HepG2 (cell line): Measurements from ENCODE around the gene SMIM29. TPM values are rescaled to one million over a fixed set of nuclear protein-coding genes. Genes with fewer than 3 reads are reported as not detected.
A peak's percentile ranks its signal among the peaks of the same experiment; 100 is the strongest.

Experiments used
- BCL6 ChIP-seq: IDR thresholded peaks from 2 replicates; pipeline ENCODE4 v1.6.1; 2016; ENCODE audit warnings: missing genetic modification reagents, missing compliant biosample characterization
- E2F2 ChIP-seq: sonication (generic); formaldehyde crosslinking; IDR thresholded peaks from 2 replicates; pipeline ENCODE4 v1.4.0; 2020; ENCODE audit warnings: missing genetic modification reagents, borderline replicate concordance
- FOXP1 ChIP-seq, 2 experiments: fragments of 450-650 bp in 1 of 2; IDR thresholded peaks; 2 replicates each; pipeline ENCODE4 v1.6.1; 2017 to 2018; ENCODE audit warnings: antibody characterized with exemption in 1 of 2
- GATAD1 ChIP-seq: IDR thresholded peaks from 2 replicates; pipeline ENCODE4 v1.6.1; 2016; ENCODE audit warnings: missing genetic modification reagents, missing compliant biosample characterization
- HNRNPK ChIP-seq: fragments of 200-400 bp; formaldehyde crosslinking; IDR thresholded peaks from 2 replicates; pipeline ENCODE4 v1.6.1; 2018; ENCODE audit warnings: low read length, low read depth, moderate library complexity, mild to moderate bottlenecking; ENCODE audit not compliant: poor library complexity, severe bottlenecking
- HOMEZ ChIP-seq: IDR thresholded peaks from 2 replicates; pipeline ENCODE4 v1.6.1; 2016; ENCODE audit warnings: low read depth
- HOXA9 ChIP-seq: sonication (generic); formaldehyde crosslinking; IDR thresholded peaks from 2 replicates; pipeline ENCODE4 v1.8.1; 2022; ENCODE audit warnings: missing genetic modification reagents, mild to moderate bottlenecking, moderate library complexity, borderline replicate concordance
- MXI1 ChIP-seq: IDR thresholded peaks from 3 replicates; pipeline ENCODE4 v1.6.1; 2012; ENCODE audit warnings: low read depth, low read length, inconsistent platforms, borderline replicate concordance
- MYPOP ChIP-seq: sonication (generic); formaldehyde crosslinking; IDR thresholded peaks from 2 replicates; pipeline ENCODE4 v1.8.1; 2023; ENCODE audit warnings: mild to moderate bottlenecking, moderate library complexity, missing genetic modification reagents
- RBM22 ChIP-seq: fragments of 200-400 bp; formaldehyde crosslinking; optimal IDR thresholded peaks from 2 replicates; pipeline ENCODE3; 2017; ENCODE audit warnings: mild to moderate bottlenecking, low read length, moderate library complexity
- ZHX1 ChIP-seq: sonication (generic); formaldehyde crosslinking; IDR thresholded peaks from 2 replicates; pipeline ENCODE4 v1.8.1; 2022; ENCODE audit warnings: low read depth, mild to moderate bottlenecking, missing genetic modification reagents
- ZKSCAN5 ChIP-seq: sonication (generic); formaldehyde crosslinking; IDR thresholded peaks from 2 replicates; pipeline ENCODE4 v1.5.1; 2020; ENCODE audit warnings: mild to moderate bottlenecking, missing genetic modification reagents
- ZNF574 ChIP-seq: sonication (generic); formaldehyde crosslinking; IDR thresholded peaks from 2 replicates; pipeline ENCODE4 v1.4.0; 2020; ENCODE audit warnings: missing genetic modification reagents
- ZNF598 ChIP-seq: sonication (generic); formaldehyde crosslinking; IDR thresholded peaks from 2 replicates; pipeline ENCODE4 v1.5.1; 2020; ENCODE audit warnings: mild to moderate bottlenecking, missing genetic modification reagents, borderline replicate concordance
- ZNF672 ChIP-seq: sonication (generic); formaldehyde crosslinking; IDR thresholded peaks from 2 replicates; pipeline ENCODE4 v1.8.1; 2022; ENCODE audit warnings: missing genetic modification reagents
- ZNF713 ChIP-seq: sonication (generic); formaldehyde crosslinking; IDR thresholded peaks from 2 replicates; pipeline ENCODE4 v1.4.0; 2020; ENCODE audit warnings: mild to moderate bottlenecking, missing genetic modification reagents
- polyA plus RNA-seq, 8 experiments: library from polyadenylated mRNA; depleted of rRNA in 3 of 8; stranded (reverse) in 7 of 8; unstranded in 1 of 8; fragments of >200 nt; fragmentation: Illumina TruSeq in 4 of 8; extraction: Trizol in 4 of 8; gene quantifications; 2 replicates each; pipeline versions ENCODE4 v1.2.1 to v1.2.3, GENCODE V29; 2011 to 2016; ENCODE audit warnings: low read depth in 4 of 8, missing spikeins in 1 of 8, mixed read lengths in 1 of 8; ENCODE audit not compliant: insufficient read depth in 1 of 8
- total RNA-seq, 5 experiments: library from RNA; depleted of rRNA; stranded (reverse); fragments of >200 nt; fragmentation: Illumina TruSeq; extraction: Trizol; gene quantifications; 2 replicates each; pipeline ENCODE4 v1.2.3, GENCODE V29; 2016; ENCODE audit warnings: low read depth in 1 of 5
- TF ChIP-seq, protein P1 (sequence below): sonication (generic); formaldehyde crosslinking; IDR thresholded peaks from 2 replicates; pipeline ENCODE4 v1.5.1; 2020; ENCODE audit warnings: mild to moderate bottlenecking, missing genetic modification reagents, moderate library complexity

SMIM29 gene
- total and polyA plus RNA-seq, 2 of the 13 experiments (the other 11 are each of a cell fraction or from before 2014, with no cell fraction given) = 8.8 to 15.3 TPM

- peak; percentile 70; the same call in 1 of the 2 replicates for TF ChIP-seq E2F2 (CRISPR knock-in tag)
- 0 out of 2 replicates have a peak, but pooled peaks have one; percentile 36 for TF ChIP-seq BCL6 (CRISPR knock-in tag)
- no peak for TF ChIP-seq RBM22
- TF ChIP-seq HNRNPK = peak; percentile 74
- peak; percentile 52; the same call in 1 of the 3 replicates for TF ChIP-seq MXI1
- TF ChIP-seq, protein P1, sequence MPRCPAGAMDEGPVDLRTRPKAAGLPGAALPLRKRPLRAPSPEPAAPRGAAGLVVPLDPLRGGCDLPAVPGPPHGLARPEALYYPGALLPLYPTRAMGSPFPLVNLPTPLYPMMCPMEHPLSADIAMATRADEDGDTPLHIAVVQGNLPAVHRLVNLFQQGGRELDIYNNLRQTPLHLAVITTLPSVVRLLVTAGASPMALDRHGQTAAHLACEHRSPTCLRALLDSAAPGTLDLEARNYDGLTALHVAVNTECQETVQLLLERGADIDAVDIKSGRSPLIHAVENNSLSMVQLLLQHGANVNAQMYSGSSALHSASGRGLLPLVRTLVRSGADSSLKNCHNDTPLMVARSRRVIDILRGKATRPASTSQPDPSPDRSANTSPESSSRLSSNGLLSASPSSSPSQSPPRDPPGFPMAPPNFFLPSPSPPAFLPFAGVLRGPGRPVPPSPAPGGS (CRISPR knock-in tag) = peak; percentile 99
- TF ChIP-seq ZNF574 (CRISPR knock-in tag) = peak; percentile 91
- TF ChIP-seq GATAD1 (CRISPR knock-in tag) = peak; percentile 48; the same call in 1 of the 2 replicates
- peak; percentile 95 for TF ChIP-seq ZHX1 (CRISPR knock-in tag)
- no peak for TF ChIP-seq ZKSCAN5 (CRISPR knock-in tag)
- no peak for TF ChIP-seq ZNF672 (CRISPR knock-in tag)
- 0 out of 2 replicates have a peak, but pooled peaks have one; percentile 84 for TF ChIP-seq MYPOP (CRISPR knock-in tag)
- no peak for TF ChIP-seq ZNF598 (CRISPR knock-in tag)
- no peak for TF ChIP-seq FOXP1 (IDR thresholded peaks at IDR 0.05)
- TF ChIP-seq FOXP1 (CRISPR knock-in tag; IDR thresholded peaks at IDR 0.05) = no peak
- peak; percentile 82; the same call in 1 of the 2 replicates for TF ChIP-seq ZNF713 (CRISPR knock-in tag)
- peak; percentile 98 for TF ChIP-seq HOXA9 (CRISPR knock-in tag)
- TF ChIP-seq HOMEZ (CRISPR knock-in tag) = no peak
These were observed 10.9 kb downstream of the SMIM29 start (continued) for GRCh38 chr6:34237722-34238584.
